NCI-H1930 (cell line): ENCODE results near the gene PLEKHA7.

Source experiments
- DNase-seq, 2 experiments: peaks; one replicate each; lab custom pipeline; 2025; lab: John Stamatoyannopoulos, UW

PLEKHA7 gene

GRCh38 chr11:16787035-16787742 is 227.0 kb downstream of the PLEKHA7 start:
- DNase-seq: no peak

- no peak for DNase-seq
Measured at GRCh38 chr11:16786131-16786530, 228.1 kb downstream of the PLEKHA7 start.

- peak; percentile 12 to 63 for DNase-seq
Measured at GRCh38 chr11:16785520-16786128, 228.6 kb downstream of the PLEKHA7 start.

GRCh38 chr11:16784666-16785065 is 229.5 kb downstream of the PLEKHA7 start:
- no peak for DNase-seq

GRCh38 chr11:16784097-16784496 is 230.1 kb downstream of the PLEKHA7 start:
- no peak for DNase-seq

- no peak for DNase-seq
Measured at GRCh38 chr11:16783321-16783801, 230.9 kb downstream of the PLEKHA7 start.

- no peak for DNase-seq
Measured at GRCh38 chr11:16781936-16782919, 232.0 kb downstream of the PLEKHA7 start.

- DNase-seq: no peak
Measured at GRCh38 chr11:16780698-16781550, 233.3 kb downstream of the PLEKHA7 start.

GRCh38 chr11:16780146-16780545 is 234.1 kb downstream of the PLEKHA7 start:
- DNase-seq: no peak

- no peak for DNase-seq
Measured at GRCh38 chr11:16779436-16779835, 234.8 kb downstream of the PLEKHA7 start.

GRCh38 chr11:16778876-16779275 is 235.3 kb downstream of the PLEKHA7 start:
- no peak for DNase-seq

- DNase-seq: no peak
Measured at GRCh38 chr11:16778286-16778685, 235.9 kb downstream of the PLEKHA7 start.

GRCh38 chr11:16777613-16777975 is 236.6 kb downstream of the PLEKHA7 start:
- DNase-seq: no peak

GRCh38 chr11:16776711-16777612 is 237.3 kb downstream of the PLEKHA7 start:
- no peak for DNase-seq

- DNase-seq: no peak
Measured at GRCh38 chr11:16775614-16776283, 238.5 kb downstream of the PLEKHA7 start.

- DNase-seq: no peak
Measured at GRCh38 chr11:16774936-16775613, 239.1 kb downstream of the PLEKHA7 start.

- no peak for DNase-seq
Measured at GRCh38 chr11:16773981-16774935, 240.0 kb downstream of the PLEKHA7 start.

- no peak for DNase-seq
Measured at GRCh38 chr11:16772141-16772512, 242.1 kb downstream of the PLEKHA7 start.
